ENCODE measurements around the gene PTMA. TPM values are rescaled to one million over a fixed set of nuclear protein-coding genes. Genes with fewer than 3 reads are reported as not detected.
"Not testable (repeated sequence)": the region's sequence is repeated elsewhere in the genome, so short reads cannot be mapped to it uniquely, and the experiment has no call there.

PTMA gene
- 1,000 to 10,000 TPM; 1,700 to 2,208 TPM for total RNA-seq

- Mint-ChIP-seq H3K27me3 (peaks cover 2% of the 10 kb centered on the region), H3K9me3 (no peaks in the 10 kb centered on the region), H3K4me1 (peaks cover 34% of the 10 kb centered on the region), H3K36me3 (ENCODE audit: low read depth) (peaks cover 38% of the 10 kb centered on the region), H3K4me3 (peak within 1 kb of the TSS; percentile 99), H3K27ac (peak within 1 kb of the TSS; percentile 100)
- peak; percentile 99 for DNase-seq
- CTCF ChIA-PET, result interaction anchor here (0.5 to 6.8 kb wide), 8 partner anchors 17 to 101 kb away, joined by 3 to 131 read pairs (median 8); no protein-coding TSS in a partner anchor
- POLR2A ChIA-PET, result interaction anchor here (0.5 to 1.1 kb wide), 3 partner anchors 44 to 94 kb away, joined by 3 to 6 read pairs (median 3); no protein-coding TSS in a partner anchor
Measured at GRCh38 chr2:231707927-231708772, at the start of gene PTMA. TSS of gene PTMA (plus strand) at chr2:231708525. CDS start at chr2:231708707, 182 bp downstream.

- H3K4me1 Mint-ChIP-seq, result peaks cover 27% of the 10 kb centered on the region
- H3K4me3 Mint-ChIP-seq; H3K36me3 Mint-ChIP-seq (ENCODE audit: low read depth); DNase-seq; H3K27ac Mint-ChIP-seq; POLR2A ChIA-PET; H3K27me3 Mint-ChIP-seq; H3K9me3 Mint-ChIP-seq: not testable (repeated sequence)
- CTCF ChIA-PET, result interaction anchor here (1.2 to 4.9 kb wide), 5 partner anchors 12 to 48 kb away, joined by 4 to 43 read pairs (median 9); no protein-coding TSS in a partner anchor
Measured at GRCh38 chr2:231660073-231660472, 48.3 kb upstream of the PTMA start.

GRCh38 chr2:231660860-231661259, 47.5 kb upstream of the PTMA start:
- Mint-ChIP-seq H3K4me3 (peak overlapping the region; percentile 74), H3K27ac (peak overlapping the region; percentile 60), H3K4me1 (peaks cover 32% of the 10 kb centered on the region), H3K27me3 (no peaks in the 10 kb centered on the region), H3K9me3 (peaks cover 6% of the 10 kb centered on the region), H3K36me3 (ENCODE audit: low read depth) (peaks cover 4% of the 10 kb centered on the region)
- DNase-seq, result no peak
- ChIA-PET POLR2A (no interaction called here), CTCF (interaction anchor here (1.2 to 4.9 kb wide), 6 partner anchors 12 to 49 kb away, joined by 4 to 43 read pairs (median 8); no protein-coding TSS in a partner anchor)

GRCh38 chr2:231661422-231662027, 46.8 kb upstream of the PTMA start:
- Mint-ChIP-seq H3K36me3 (ENCODE audit: low read depth) (peaks cover 4% of the 10 kb centered on the region), H3K4me3 (peak overlapping the region; percentile 74), H3K4me1 (peaks cover 34% of the 10 kb centered on the region), H3K9me3 (peaks cover 6% of the 10 kb centered on the region), H3K27ac (peak overlapping the region; percentile 96), H3K27me3 (no peaks in the 10 kb centered on the region)
- ChIA-PET CTCF (interaction anchor here (1.0 to 4.9 kb wide), 8 partner anchors 11 to 52 kb away, joined by 3 to 43 read pairs (median 6); no protein-coding TSS in a partner anchor), POLR2A (no interaction called here)
- DNase-seq, result no peak

- Mint-ChIP-seq H3K27me3 (no peaks in the 10 kb centered on the region), H3K9me3 (peaks cover 6% of the 10 kb centered on the region), H3K36me3 (ENCODE audit: low read depth) (peaks cover 4% of the 10 kb centered on the region), H3K4me3 (peak overlapping the region; percentile 74), H3K27ac (peak overlapping the region; percentile 96), H3K4me1 (peaks cover 36% of the 10 kb centered on the region)
- peak; percentile 96 for DNase-seq
- CTCF ChIA-PET, result interaction anchor here (1.0 to 4.9 kb wide), 7 partner anchors 10 to 52 kb away, joined by 3 to 43 read pairs (median 5); no protein-coding TSS in a partner anchor
- POLR2A ChIA-PET, result interaction anchor here (0.7 kb wide), 1 partner anchor 11 kb away, joined by 3 read pairs; no protein-coding TSS in a partner anchor
Measured at GRCh38 chr2:231662028-231662810, 46.1 kb upstream of the PTMA start.

- H3K4me1 Mint-ChIP-seq, result peaks cover 36% of the 10 kb centered on the region
- H3K36me3 Mint-ChIP-seq (ENCODE audit: low read depth), result peaks cover 4% of the 10 kb centered on the region
- ChIA-PET POLR2A (interaction anchor here (0.7 kb wide), 1 partner anchor 10 kb away, joined by 3 read pairs; no protein-coding TSS in a partner anchor), CTCF (interaction anchor here (0.9 to 4.9 kb wide), 4 partner anchors 10 to 44 kb away, joined by 5 to 43 read pairs (median 10); no protein-coding TSS in a partner anchor)
- H3K9me3 Mint-ChIP-seq, result peaks cover 6% of the 10 kb centered on the region
- peak overlapping the region; percentile 74 for H3K4me3 Mint-ChIP-seq
- peak overlapping the region; percentile 96 for H3K27ac Mint-ChIP-seq
- no peaks in the 10 kb centered on the region for H3K27me3 Mint-ChIP-seq
- DNase-seq, result no peak
Measured at GRCh38 chr2:231662811-231663457, 45.4 kb upstream of the PTMA start.

GRCh38 chr2:231663458-231664212, 44.7 kb upstream of the PTMA start:
- CTCF ChIA-PET, result interaction anchor here (0.6 to 5.7 kb wide), 4 partner anchors 9 to 43 kb away, joined by 3 to 29 read pairs (median 6); no protein-coding TSS in a partner anchor
- Mint-ChIP-seq H3K36me3 (ENCODE audit: low read depth) (peaks cover 4% of the 10 kb centered on the region), H3K4me3 (no peak overlapping the region)

GRCh38 chr2:231664727-231665126, 43.6 kb upstream of the PTMA start:
- ChIA-PET POLR2A (no interaction called here), CTCF (interaction anchor here (1.9 to 5.7 kb wide), 3 partner anchors 12 to 49 kb away, joined by 11 to 43 read pairs (median 29); no protein-coding TSS in a partner anchor)
- no peak for DNase-seq
- H3K9me3 Mint-ChIP-seq, result peaks cover 6% of the 10 kb centered on the region
- no peaks in the 10 kb centered on the region for H3K27me3 Mint-ChIP-seq
- no peak overlapping the region for H3K4me3 Mint-ChIP-seq
- peaks cover 36% of the 10 kb centered on the region for H3K4me1 Mint-ChIP-seq
- H3K27ac Mint-ChIP-seq, result peak overlapping the region; percentile 31
- H3K36me3 Mint-ChIP-seq (ENCODE audit: low read depth), result peaks cover 4% of the 10 kb centered on the region

More at GRCh38 chr2:231663458-231664212, 44.7 kb upstream of the PTMA start:
- H3K4me1 Mint-ChIP-seq, result peaks cover 36% of the 10 kb centered on the region
- H3K27ac Mint-ChIP-seq, result peak overlapping the region; percentile 96
- POLR2A ChIA-PET, result interaction anchor here (0.7 kb wide), 1 partner anchor 44 kb away, joined by 3 read pairs; the partner anchor contains the start of gene PTMA
- DNase-seq, result no peak
- H3K27me3 Mint-ChIP-seq, result no peaks in the 10 kb centered on the region
- peaks cover 6% of the 10 kb centered on the region for H3K9me3 Mint-ChIP-seq

- Mint-ChIP-seq H3K9me3 (peaks cover 5% of the 10 kb centered on the region), H3K27ac (peak overlapping the region; percentile 80), H3K4me3 (no peak overlapping the region), H3K27me3 (no peaks in the 10 kb centered on the region), H3K36me3 (ENCODE audit: low read depth) (peaks cover 4% of the 10 kb centered on the region), H3K4me1 (peaks cover 36% of the 10 kb centered on the region)
- ChIA-PET CTCF (interaction anchor here (1.6 to 5.7 kb wide), 4 partner anchors 11 to 49 kb away, joined by 3 to 43 read pairs (median 20); no protein-coding TSS in a partner anchor), POLR2A (no interaction called here)
- no peak for DNase-seq
Measured at GRCh38 chr2:231665245-231666170, 42.8 kb upstream of the PTMA start.

Data from activated CD4-positive, alpha-beta T cell treated with anti-CD3 and anti-CD28 coated beads, Interleukin-2, amount 10 ng/mL, durations not matched to agents 7 days and 5 days (primary cell).